GM21526 (cell line): ENCODE measurements around the gene ERMARD.

ENCODE experiments used
- ATAC-seq: cut with Tn5 transposase; IDR thresholded peaks from one replicate; pipeline ENCODE4 v1.9.1; 2021; ENCODE audit warnings: moderate library complexity; ENCODE audit not compliant: unreplicated experiment, low FRiP score

ERMARD gene

DNA sequence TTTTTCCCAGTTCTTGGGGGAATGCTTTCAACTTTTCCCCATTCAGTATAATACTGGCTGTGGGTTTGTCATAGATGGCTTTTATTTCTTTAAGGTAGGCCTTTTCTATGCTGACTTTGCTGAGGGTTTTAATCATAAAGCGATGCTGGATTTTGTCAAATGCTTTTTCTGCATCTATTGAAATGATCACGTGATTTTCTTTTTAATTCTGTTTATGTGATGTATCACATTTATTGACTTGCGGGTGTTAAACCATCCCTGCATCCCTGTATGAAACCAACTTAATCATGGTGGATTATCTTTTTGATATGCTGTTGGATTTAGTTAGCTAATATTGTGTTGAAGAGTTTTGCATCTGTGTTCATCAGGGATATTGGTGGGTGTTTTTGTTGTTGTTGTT lies 65.6 kb downstream of the ERMARD start:
- no peak for ATAC-seq

DNA sequence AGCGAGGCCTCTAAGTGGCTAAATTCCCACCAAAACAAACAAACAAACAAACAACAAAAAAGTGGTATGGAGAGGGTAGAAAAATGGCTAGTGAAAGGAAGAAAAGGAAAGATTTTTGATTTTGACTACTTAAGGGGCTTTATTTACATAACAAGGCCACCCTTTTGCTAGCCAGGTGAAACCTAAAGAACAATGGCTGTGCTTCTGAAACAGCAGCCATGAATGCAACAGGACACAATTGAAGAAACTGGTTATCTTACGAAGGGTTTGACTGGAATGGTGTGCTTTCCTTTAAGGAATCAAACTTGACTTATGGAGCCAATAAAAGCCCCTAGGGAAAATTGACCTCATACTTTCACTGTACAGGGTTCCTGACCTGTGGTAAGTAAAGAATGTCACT lies 68.9 kb downstream of the ERMARD start:
- no peak for ATAC-seq

DNA sequence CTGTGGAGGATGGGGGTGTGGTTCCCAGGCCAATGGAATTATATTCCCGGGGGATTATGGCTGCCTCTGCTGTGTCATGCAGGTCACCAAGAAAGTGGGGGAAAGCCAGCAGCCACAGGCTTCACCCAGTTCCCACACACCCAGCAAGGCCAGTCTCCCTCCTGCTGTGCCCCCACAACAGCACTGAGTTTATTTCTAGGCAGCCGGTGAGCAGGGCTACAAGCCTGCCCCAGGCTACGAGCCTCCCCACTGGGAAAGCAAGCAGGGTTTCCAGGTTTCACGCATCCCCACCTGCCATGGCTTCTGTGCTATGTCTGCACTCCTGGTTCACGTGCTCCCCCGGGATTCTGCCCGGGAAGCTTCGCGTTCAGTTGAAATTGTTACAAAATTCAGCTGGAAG lies 72.6 kb downstream of the ERMARD start:
- no peak for ATAC-seq

DNA sequence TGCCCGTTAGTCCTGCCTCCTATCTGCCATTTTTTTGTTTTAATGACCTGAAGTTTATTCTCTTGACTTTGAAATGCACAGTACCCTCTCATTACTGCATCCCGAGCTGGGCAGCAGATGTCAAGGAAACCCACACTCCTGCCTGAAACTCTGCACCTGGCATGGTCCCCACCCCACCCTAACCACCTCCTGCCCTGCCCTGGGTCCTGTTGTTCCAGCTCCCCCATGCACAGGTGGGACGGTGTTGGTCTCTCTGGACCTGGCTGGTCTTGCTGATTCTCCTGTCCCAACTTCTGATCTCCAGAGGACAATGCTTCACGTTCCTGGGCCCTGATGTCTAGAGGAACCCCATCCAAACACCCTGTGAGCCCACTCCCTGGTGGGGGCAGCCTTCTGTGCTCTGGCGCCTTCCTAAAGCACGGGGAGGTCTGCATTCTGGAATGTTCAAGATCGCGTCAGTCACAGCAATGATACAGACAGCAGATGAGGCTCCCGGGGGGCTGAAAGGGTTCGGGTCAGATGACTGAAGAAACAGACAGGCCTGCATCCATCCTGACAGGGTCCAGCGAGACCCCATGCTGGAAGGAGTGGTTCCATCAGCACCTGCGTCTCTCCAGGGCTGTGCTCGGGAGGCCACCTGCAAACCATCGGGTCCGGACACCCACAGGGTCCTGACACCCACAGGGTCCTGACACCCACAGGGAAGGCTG lies 73.6 kb downstream of the ERMARD start:
- ATAC-seq, result no peak

DNA sequence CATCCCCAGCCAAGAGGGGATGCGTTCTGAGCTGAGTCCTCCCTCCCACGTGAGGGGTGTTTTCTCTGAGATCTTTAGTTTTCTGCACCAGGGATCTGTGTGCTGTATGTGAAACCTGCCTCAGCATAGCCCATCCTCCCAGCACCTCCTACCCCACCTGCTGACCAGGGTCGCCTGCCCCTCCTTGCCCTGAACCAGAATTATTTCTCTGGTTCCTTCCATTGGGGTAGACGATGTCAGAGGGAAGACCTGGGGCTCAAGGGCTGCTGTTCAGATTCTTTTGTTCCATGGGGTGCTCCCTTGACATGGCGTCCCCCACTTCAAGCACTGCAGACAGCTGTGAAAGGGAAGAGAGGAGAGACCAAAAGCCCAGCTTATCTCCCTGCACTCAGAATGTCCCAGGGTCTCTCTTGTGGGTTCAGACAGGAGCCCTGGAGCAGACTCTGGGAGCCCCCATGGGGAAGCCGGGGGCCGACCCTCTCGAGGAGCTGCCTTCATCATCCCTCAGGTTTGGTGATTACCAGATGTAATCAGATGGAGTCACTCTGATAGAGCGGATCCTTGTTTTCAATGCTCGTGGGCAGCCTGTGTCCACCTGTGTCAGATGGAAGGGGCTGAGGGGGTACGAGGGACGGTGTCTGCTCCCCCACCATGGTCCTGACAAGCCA lies 74.3 kb downstream of the ERMARD start:
- ATAC-seq, result no peak

DNA sequence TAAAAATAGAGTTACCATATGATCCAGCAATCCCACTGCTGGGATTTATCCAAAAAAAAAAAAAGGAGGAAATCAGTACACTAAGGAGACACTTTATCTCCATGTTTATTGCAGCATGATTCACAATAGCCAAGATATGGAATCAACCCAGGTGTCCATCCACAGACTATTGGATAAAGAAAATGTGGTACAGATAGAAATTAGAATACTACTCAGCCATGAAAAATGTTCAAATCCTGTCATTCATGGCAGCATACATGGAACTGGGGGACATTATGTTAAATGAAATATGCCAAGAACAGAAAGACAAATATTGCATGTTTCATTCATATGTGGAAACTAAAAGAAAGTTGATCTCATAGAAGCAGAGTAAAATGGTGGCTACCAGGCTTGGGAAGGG lies 75.3 kb downstream of the ERMARD start:
- ATAC-seq, result no peak

DNA sequence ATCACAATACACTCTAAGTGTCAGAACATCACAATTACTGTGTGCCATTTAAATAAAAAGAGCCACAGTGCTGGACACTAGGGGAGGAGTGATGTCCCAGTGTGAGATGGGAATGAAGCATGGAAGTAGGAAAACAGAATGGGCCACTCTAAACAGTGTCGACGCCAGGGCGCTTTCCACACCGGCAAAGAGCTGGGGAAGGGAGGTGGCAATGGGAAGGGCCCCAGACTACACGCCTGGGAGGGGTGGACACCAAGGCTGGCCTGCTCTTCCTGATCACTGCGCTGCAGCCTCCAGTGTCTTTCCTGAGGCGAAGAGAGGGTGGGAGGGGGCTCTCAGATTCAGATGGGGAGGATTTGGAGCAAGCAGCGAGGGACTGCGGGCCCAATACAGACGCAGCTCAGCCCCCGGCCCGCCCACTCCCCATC lies 75.9 kb downstream of the ERMARD start:
- no peak for ATAC-seq

DNA sequence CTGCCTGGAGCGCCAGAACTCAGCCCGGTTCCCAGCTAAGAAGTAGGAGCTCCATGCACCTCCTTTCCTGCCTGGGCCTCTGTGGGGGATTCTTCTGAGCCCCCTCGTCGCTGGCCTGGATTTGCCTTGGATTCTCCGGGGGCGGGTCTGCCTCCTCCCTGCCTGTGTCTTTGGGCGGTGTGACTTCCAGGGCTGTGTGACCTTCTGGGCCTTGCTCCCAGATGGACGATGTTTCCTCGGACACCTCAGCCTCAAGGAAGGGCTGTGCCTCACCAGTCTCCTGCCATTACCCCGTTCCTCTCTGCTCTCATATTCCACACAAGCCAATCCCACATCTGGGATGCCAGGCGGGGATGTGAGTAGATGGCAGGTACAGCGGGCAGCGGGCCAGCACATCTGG lies 76.8 kb downstream of the ERMARD start:
- ATAC-seq, result no peak

DNA sequence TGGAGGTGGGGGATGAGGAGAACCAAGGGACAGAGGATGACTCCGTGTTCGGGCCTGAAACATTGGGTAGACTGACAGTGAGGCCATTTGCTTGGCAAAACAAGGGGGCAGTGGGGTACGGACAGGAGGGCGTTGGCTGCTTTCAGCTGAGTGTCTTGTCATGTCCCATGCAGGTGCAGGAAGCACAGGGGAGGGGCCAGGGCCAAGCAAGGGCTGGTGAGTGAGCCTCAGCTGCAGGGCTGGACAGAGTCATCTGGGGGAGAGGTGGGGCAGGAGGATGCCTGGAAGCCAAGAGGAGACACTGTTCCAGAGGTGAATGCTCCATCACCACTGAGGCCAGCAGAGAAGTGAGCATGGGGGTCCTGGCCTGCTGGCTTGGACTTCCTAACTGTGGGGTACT lies 78.4 kb downstream of the ERMARD start:
- ATAC-seq, result no peak

DNA sequence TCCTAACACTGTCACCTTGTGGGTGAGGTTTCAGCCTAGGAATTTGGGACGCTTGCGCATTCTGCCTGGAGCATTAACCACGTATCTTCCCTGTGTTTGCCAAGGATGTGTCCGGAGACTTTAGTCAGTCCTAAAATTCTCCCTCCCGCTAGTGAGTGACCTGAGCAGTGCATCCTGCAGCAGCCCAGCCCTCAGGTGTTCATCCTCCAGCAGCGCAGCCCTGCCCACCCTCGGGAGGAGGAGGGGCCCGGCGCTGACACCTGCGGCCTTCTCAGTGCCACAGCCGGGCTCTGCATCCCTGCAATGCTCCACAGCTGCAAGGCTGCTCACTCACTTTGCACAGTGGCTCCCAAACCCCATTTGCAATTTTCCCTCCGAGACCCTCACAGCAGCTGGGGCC lies 79.5 kb downstream of the ERMARD start:
- ATAC-seq, result no peak
